GM23338 (cell line): ENCODE results near the gene LZTS3. TPM values are rescaled to one million over a fixed set of nuclear protein-coding genes. Genes with fewer than 3 reads are reported as not detected.

Experiments used
- EZH2 ChIP-seq: fragments of 200-600 bp; sonication (generic); IDR thresholded peaks from one replicate; pipeline ENCODE4 v1.8.0; 2017; ENCODE audit warnings: antibody characterized with exemption, mild to moderate bottlenecking, low read depth; ENCODE audit not compliant: unreplicated experiment
- EZH2phosphoT487 ChIP-seq: fragments of 200-600 bp; sonication (generic); IDR thresholded peaks from one replicate; pipeline ENCODE4 v1.8.1; 2018; ENCODE audit warnings: antibody characterized with exemption; ENCODE audit not compliant: unreplicated experiment
- NANOG ChIP-seq: IDR thresholded peaks from 2 replicates; pipeline ENCODE4 v1.6.1; 2016; ENCODE audit warnings: antibody characterized with exemption, borderline replicate concordance
- REST ChIP-seq: IDR thresholded peaks from one replicate; pipeline ENCODE4 v1.6.1; 2018; ENCODE audit warnings: antibody characterized with exemption; ENCODE audit not compliant: unreplicated experiment
- polyA plus RNA-seq: library from polyadenylated mRNA; unstranded; fragments of >200 nt; fragmentation: Nextera tagmentation; extraction: Ambion mirVana; gene quantifications from 2 replicates; pipeline ENCODE4 v1.2.1, GENCODE V29; 2016
- total RNA-seq: library from RNA; depleted of rRNA; stranded (reverse); fragments of >200 nt; shearing (Covaris generic); gene quantifications from 2 replicates; pipeline ENCODE4 v1.2.3, GENCODE V29; 2014
- TF ChIP-seq, protein P1 (sequence below): fragments of 250-450 bp; sonication (Bioruptor Pico); IDR thresholded peaks from 2 replicates; pipeline ENCODE4 v1.5.0; 2020; ENCODE audit warnings: mild to moderate bottlenecking, moderate library complexity

LZTS3 gene
- total and polyA plus RNA-seq, 2 experiments from 2014 or later = 9.7 to 40.7 TPM

DNA sequence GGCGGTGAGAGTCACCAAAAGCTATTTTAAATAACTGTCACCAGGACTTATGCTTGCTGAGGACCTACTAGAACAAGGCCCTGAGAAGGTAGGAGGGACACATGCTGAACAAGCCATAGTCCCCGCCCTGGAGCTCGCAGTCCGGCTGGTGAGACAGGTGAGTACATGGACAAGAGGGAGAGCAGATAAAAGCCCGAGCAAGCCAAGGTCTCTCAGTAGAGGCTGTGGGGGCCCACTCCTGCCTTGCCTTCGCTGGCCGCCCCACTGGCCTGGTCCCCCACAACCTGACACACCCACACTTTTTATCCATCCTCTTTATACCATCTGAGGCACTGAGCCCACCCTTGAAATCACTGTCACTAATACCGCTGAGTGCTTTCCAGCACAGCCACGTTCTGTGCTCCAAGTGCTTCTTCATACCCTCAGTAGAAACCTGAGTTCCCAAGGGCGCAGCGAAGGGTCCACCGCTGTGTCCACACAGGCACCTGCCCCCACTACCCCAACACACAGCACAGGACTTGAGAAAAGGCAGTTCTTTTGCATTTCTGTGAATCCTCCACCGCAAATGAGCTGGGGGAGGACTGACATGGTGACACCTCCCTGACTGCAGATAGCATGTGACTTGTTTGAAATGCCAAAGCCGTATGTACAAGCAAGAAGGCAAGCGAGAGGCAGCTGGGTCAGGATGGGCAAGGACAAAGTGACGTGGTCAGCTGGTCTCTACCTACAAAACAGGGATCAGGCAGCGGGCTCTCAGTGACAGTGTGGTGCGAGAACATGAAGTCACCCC is 19.1 kb upstream of the LZTS3 start (continued):
- TF ChIP-seq, protein P1, sequence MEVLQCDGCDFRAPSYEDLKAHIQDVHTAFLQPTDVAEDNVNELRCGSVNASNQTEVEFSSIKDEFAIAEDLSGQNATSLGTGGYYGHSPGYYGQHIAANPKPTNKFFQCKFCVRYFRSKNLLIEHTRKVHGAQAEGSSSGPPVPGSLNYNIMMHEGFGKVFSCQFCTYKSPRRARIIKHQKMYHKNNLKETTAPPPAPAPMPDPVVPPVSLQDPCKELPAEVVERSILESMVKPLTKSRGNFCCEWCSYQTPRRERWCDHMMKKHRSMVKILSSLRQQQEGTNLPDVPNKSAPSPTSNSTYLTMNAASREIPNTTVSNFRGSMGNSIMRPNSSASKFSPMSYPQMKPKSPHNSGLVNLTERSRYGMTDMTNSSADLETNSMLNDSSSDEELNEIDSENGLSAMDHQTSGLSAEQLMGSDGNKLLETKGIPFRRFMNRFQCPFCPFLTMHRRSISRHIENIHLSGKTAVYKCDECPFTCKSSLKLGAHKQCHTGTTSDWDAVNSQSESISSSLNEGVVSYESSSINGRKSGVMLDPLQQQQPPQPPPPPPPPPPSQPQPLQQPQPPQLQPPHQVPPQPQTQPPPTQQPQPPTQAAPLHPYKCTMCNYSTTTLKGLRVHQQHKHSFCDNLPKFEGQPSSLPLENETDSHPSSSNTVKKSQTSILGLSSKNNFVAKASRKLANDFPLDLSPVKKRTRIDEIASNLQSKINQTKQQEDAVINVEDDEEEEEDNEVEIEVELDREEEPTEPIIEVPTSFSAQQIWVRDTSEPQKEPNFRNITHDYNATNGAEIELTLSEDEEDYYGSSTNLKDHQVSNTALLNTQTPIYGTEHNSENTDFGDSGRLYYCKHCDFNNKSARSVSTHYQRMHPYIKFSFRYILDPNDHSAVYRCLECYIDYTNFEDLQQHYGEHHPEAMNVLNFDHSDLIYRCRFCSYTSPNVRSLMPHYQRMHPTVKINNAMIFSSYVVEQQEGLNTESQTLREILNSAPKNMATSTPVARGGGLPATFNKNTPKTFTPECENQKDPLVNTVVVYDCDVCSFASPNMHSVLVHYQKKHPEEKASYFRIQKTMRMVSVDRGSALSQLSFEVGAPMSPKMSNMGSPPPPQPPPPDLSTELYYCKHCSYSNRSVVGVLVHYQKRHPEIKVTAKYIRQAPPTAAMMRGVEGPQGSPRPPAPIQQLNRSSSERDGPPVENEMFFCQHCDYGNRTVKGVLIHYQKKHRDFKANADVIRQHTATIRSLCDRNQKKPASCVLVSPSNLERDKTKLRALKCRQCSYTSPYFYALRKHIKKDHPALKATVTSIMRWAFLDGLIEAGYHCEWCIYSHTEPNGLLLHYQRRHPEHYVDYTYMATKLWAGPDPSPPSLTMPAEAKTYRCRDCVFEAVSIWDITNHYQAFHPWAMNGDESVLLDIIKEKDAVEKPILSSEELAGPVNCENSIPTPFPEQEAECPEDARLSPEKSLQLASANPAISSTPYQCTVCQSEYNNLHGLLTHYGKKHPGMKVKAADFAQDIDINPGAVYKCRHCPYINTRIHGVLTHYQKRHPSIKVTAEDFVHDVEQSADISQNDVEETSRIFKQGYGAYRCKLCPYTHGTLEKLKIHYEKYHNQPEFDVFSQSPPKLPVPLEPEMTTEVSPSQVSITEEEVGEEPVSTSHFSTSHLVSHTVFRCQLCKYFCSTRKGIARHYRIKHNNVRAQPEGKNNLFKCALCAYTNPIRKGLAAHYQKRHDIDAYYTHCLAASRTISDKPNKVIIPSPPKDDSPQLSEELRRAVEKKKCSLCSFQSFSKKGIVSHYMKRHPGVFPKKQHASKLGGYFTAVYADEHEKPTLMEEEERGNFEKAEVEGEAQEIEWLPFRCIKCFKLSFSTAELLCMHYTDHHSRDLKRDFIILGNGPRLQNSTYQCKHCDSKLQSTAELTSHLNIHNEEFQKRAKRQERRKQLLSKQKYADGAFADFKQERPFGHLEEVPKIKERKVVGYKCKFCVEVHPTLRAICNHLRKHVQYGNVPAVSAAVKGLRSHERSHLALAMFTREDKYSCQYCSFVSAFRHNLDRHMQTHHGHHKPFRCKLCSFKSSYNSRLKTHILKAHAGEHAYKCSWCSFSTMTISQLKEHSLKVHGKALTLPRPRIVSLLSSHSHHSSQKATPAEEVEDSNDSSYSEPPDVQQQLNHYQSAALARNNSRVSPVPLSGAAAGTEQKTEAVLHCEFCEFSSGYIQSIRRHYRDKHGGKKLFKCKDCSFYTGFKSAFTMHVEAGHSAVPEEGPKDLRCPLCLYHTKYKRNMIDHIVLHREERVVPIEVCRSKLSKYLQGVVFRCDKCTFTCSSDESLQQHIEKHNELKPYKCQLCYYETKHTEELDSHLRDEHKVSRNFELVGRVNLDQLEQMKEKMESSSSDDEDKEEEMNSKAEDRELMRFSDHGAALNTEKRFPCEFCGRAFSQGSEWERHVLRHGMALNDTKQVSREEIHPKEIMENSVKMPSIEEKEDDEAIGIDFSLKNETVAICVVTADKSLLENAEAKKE (CRISPR knock-in tag) = no peak
- TF ChIP-seq NANOG = no peak
- TF ChIP-seq EZH2phosphoT487 = no peak
- TF ChIP-seq EZH2 = no peak
- no peak for TF ChIP-seq REST
